Mucosa of gallbladder (tissue), 1 donor: Measurements from ENCODE around the gene CBR3. TPM values are rescaled to one million over a fixed set of nuclear protein-coding genes. Genes with fewer than 3 reads are reported as not detected.
"Not testable (repeated sequence)": the region's sequence is repeated elsewhere in the genome, so short reads cannot be mapped to it uniquely, and the experiment has no call there.

ENCODE experiments used
- DNase-seq: peaks from one replicate; pipeline ENCODE4 v3.0.0-alpha.2; 2020; ENCODE audit warnings: low spot score
- total RNA-seq: library from RNA; stranded (reverse); gene quantifications from one replicate; pipeline ENCODE4 v1.2.1, GENCODE V29; 2021
- donor health status: DM: no; HTN: no; CAD: no.

CBR3 gene
- total RNA-seq, 1 donor from 2014 or later, result 4.8 TPM

GRCh38 chr21:36117286-36117741, 17.6 kb upstream of the CBR3 start:
- no peak for DNase-seq

- DNase-seq, result peak; percentile 31
Observed at GRCh38 chr21:36120304-36120888, 14.5 kb upstream of the CBR3 start.

- DNase-seq, result no peak
Observed at GRCh38 chr21:36122977-36123376, 11.9 kb upstream of the CBR3 start.

- DNase-seq, result no peak
Observed at GRCh38 chr21:36124395-36124794, 10.5 kb upstream of the CBR3 start.

GRCh38 chr21:36125512-36126207, 9.2 kb upstream of the CBR3 start:
- DNase-seq, result peak; percentile 62

GRCh38 chr21:36126208-36126565, 8.7 kb upstream of the CBR3 start:
- DNase-seq, result peak; percentile 30

- DNase-seq, result no peak
Observed at GRCh38 chr21:36126621-36127110, 8.2 kb upstream of the CBR3 start.

- DNase-seq, result no peak
Observed at GRCh38 chr21:36127250-36127904, 7.5 kb upstream of the CBR3 start.

- no peak for DNase-seq
Observed at GRCh38 chr21:36127977-36128376, 6.9 kb upstream of the CBR3 start.

- DNase-seq, result no peak
Observed at GRCh38 chr21:36129219-36129618, 5.7 kb upstream of the CBR3 start.

- DNase-seq, result not testable (repeated sequence)
Observed at GRCh38 chr21:36130414-36130762, 4.5 kb upstream of the CBR3 start.

- DNase-seq, result not testable (repeated sequence)
Observed at GRCh38 chr21:36130839-36131238, 4.0 kb upstream of the CBR3 start.

- peak; percentile 85 for DNase-seq
Observed at GRCh38 chr21:36132696-36133095, 2.2 kb upstream of the CBR3 start.

GRCh38 chr21:36135391-36136102, 668 bp downstream of the CBR3 start:
- DNase-seq, result peak; percentile 47

GRCh38 chr21:36139791-36140190, 4.9 kb downstream of the CBR3 start:
- not testable (repeated sequence) for DNase-seq

- peak; percentile 96 for DNase-seq
Observed at GRCh38 chr21:36141513-36141925, 6.6 kb downstream of the CBR3 start.

- not testable (repeated sequence) for DNase-seq
Observed at GRCh38 chr21:36144233-36144632, 9.4 kb downstream of the CBR3 start.

- DNase-seq, result no peak
Observed at GRCh38 chr21:36145259-36145658, 10.4 kb downstream of the CBR3 start.

GRCh38 chr21:36147911-36148310, 13.0 kb downstream of the CBR3 start:
- DNase-seq, result no peak

- no peak for DNase-seq
Observed at GRCh38 chr21:36148886-36149285, 14.0 kb downstream of the CBR3 start.

GRCh38 chr21:36149788-36150711, 15.2 kb downstream of the CBR3 start:
- no peak for DNase-seq
